Brain microvascular endothelial cell (primary cell): ENCODE data around the gene C1QTNF8.

Experiments used
- DNase-seq: peaks from one replicate; pipeline ENCODE4 v3.0.0-alpha.2; 2020
- H3K27ac ChIP-seq: fragments of 250-450 bp; sonication (Bioruptor Pico); 2 replicates; pipeline ENCODE4 v1.5.1; 2020; ENCODE audit warnings: mild to moderate bottlenecking, moderate library complexity
- H3K27me3 ChIP-seq: fragments of 250-450 bp; sonication (Bioruptor Pico); replicated peaks from 2 replicates; pipeline ENCODE4 v1.5.1; 2020; ENCODE audit warnings: mild to moderate bottlenecking
- H3K36me3 ChIP-seq: fragments of 250-450 bp; sonication (Bioruptor Pico); replicated peaks from 2 replicates; pipeline ENCODE4 v1.5.1; 2020; ENCODE audit warnings: mild to moderate bottlenecking
- H3K4me3 ChIP-seq: 2 replicates; pipeline ENCODE4 v1.5.1; 2011; ENCODE audit warnings: low read depth, mild to moderate bottlenecking, control low read depth, low read length, moderate library complexity
- CTCF ChIP-seq: IDR thresholded peaks from 2 replicates; pipeline ENCODE4 v1.5.1; 2011; ENCODE audit warnings: low read depth, mild to moderate bottlenecking, moderate library complexity, low read length, control low read depth, inconsistent platforms; ENCODE audit errors: missing control alignments
- in situ Hi-C: cut with HindIII; loops from 2 replicates; pipeline ENCODE4 v1.10.0; 2017; ENCODE audit warnings: low sequenced_read_pairs, low pct_ligation_motif_present

C1QTNF8 gene

GRCh38 chr16:1097800-1098199 is 1.8 kb upstream of the C1QTNF8 start:
- TF ChIP-seq CTCF: no peak
- no peak overlapping the region for H3K4me3 ChIP-seq
- in situ Hi-C loops: no loop called here

GRCh38 chr16:1097156-1097555 is 1.1 kb upstream of the C1QTNF8 start:
- Histone ChIP-seq H3K4me3 (no peak overlapping the region), H3K27me3 (peaks cover 12% of the 10 kb centered on the region), H3K27ac (no peak overlapping the region), H3K36me3 (no peaks in the 10 kb centered on the region)
- in situ Hi-C loops: no loop called here
- no peak for DNase-seq
- TF ChIP-seq CTCF: no peak

More at GRCh38 chr16:1097800-1098199, 1.8 kb upstream of the C1QTNF8 start:
- no peak overlapping the region for H3K27ac ChIP-seq
- H3K36me3 ChIP-seq: no peaks in the 10 kb centered on the region
- peaks cover 12% of the 10 kb centered on the region for H3K27me3 ChIP-seq
- DNase-seq: no peak

- H3K27me3 ChIP-seq: peaks cover 9% of the 10 kb centered on the region
- in situ Hi-C loops: no loop called here
- no peak overlapping the region for H3K4me3 ChIP-seq
- no peak for TF ChIP-seq CTCF
- H3K27ac ChIP-seq: no peak overlapping the region
- H3K36me3 ChIP-seq: no peaks in the 10 kb centered on the region
- no peak for DNase-seq
Observed at GRCh38 chr16:1095450-1096168, 435 bp downstream of the C1QTNF8 start.

- peaks cover 15% of the 10 kb centered on the region for H3K27me3 ChIP-seq
Observed at GRCh38 chr16:1094601-1095449, 1.2 kb downstream of the C1QTNF8 start.

GRCh38 chr16:1094124-1094479 is 1.9 kb downstream of the C1QTNF8 start:
- TF ChIP-seq CTCF: no peak
- H3K4me3 ChIP-seq: no peak overlapping the region
- peaks cover 14% of the 10 kb centered on the region for H3K27me3 ChIP-seq
- in situ Hi-C loops: no loop called here
- H3K36me3 ChIP-seq: no peaks in the 10 kb centered on the region
- H3K27ac ChIP-seq: no peak overlapping the region
- no peak for DNase-seq

More at GRCh38 chr16:1094601-1095449, 1.2 kb downstream of the C1QTNF8 start:
- H3K36me3 ChIP-seq: no peaks in the 10 kb centered on the region
- in situ Hi-C loops: no loop called here
- no peak overlapping the region for H3K4me3 ChIP-seq
- DNase-seq: no peak
- no peak overlapping the region for H3K27ac ChIP-seq
- no peak for TF ChIP-seq CTCF
